GM12873 (cell line): ENCODE results near the gene IQCM.

ENCODE experiments used
- CTCF ChIP-seq: IDR thresholded peaks from 2 replicates; pipeline ENCODE4 v1.5.1; 2012; ENCODE audit warnings: low read depth, mild to moderate bottlenecking, moderate library complexity, low read length, control low read depth; ENCODE audit not compliant: insufficient read depth; ENCODE audit errors: missing control alignments

The IQCM gene

GRCh38 chr4:149795256-149795655 lies 20.4 kb downstream of the IQCM start:
- TF ChIP-seq CTCF = no peak

- no peak for TF ChIP-seq CTCF
Measured at GRCh38 chr4:149794352-149794751, 21.3 kb downstream of the IQCM start.

- TF ChIP-seq CTCF = no peak
Measured at GRCh38 chr4:149793459-149793858, 22.2 kb downstream of the IQCM start.

GRCh38 chr4:149791851-149792250 lies 23.8 kb downstream of the IQCM start:
- TF ChIP-seq CTCF = no peak

- no peak for TF ChIP-seq CTCF
Measured at GRCh38 chr4:149790172-149790907, 25.3 kb downstream of the IQCM start.

GRCh38 chr4:149788300-149788699 lies 27.3 kb downstream of the IQCM start:
- TF ChIP-seq CTCF = no peak

- no peak for TF ChIP-seq CTCF
Measured at GRCh38 chr4:149785696-149786431, 29.8 kb downstream of the IQCM start.
